Measurements from ENCODE around the gene POMT1.
"Not testable (repeated sequence)": the region's sequence is repeated elsewhere in the genome, so short reads cannot be mapped to it uniquely, and the experiment has no call there.

POMT1 gene

GRCh38 chr9:131539223-131539923 lies 36.7 kb downstream of the POMT1 start:
- H3K36me3 Mint-ChIP-seq (ENCODE audit: low read depth) = peaks cover 9% of the 10 kb centered on the region
- no peak overlapping the region for H3K27ac Mint-ChIP-seq
- H3K4me3 Mint-ChIP-seq = no peak overlapping the region
- peaks cover 32% of the 10 kb centered on the region for H3K4me1 Mint-ChIP-seq (ENCODE audit: low read depth)
- H3K9me3 Mint-ChIP-seq = peaks cover 9% of the 10 kb centered on the region
- H3K27me3 Mint-ChIP-seq = peaks cover 4% of the 10 kb centered on the region

- Mint-ChIP-seq H3K4me3 (no peak overlapping the region), H3K27ac (no peak overlapping the region), H3K4me1 (ENCODE audit: low read depth) (peaks cover 17% of the 10 kb centered on the region), H3K27me3 (peaks cover 24% of the 10 kb centered on the region), H3K9me3 (peaks cover 9% of the 10 kb centered on the region), H3K36me3 (ENCODE audit: low read depth) (peaks cover 13% of the 10 kb centered on the region)
These were observed 40.4 kb downstream of the POMT1 start for GRCh38 chr9:131543141-131543540.

- Mint-ChIP-seq H3K27ac (no peak within 1 kb of the TSS), H3K27me3 (peaks cover 43% of the 10 kb centered on the region), H3K36me3 (ENCODE audit: low read depth) (peaks cover 13% of the 10 kb centered on the region), H3K4me3 (peak within 1 kb of the TSS; percentile 32), H3K4me1 (ENCODE audit: low read depth) (peaks cover 9% of the 10 kb centered on the region), H3K9me3 (peaks cover 9% of the 10 kb centered on the region)
These were observed 42.5 kb downstream of the POMT1 start, which contains the start of gene PRRT1B for GRCh38 chr9:131545003-131545785. TSS of gene PRRT1B (plus strand) at chr9:131545523. CDS start at chr9:131545616, 93 bp downstream.

- Mint-ChIP-seq H3K9me3 (peaks cover 9% of the 10 kb centered on the region), H3K4me3 (peak overlapping the region; percentile 32), H3K27me3 (peaks cover 48% of the 10 kb centered on the region), H3K36me3 (ENCODE audit: low read depth) (peaks cover 13% of the 10 kb centered on the region), H3K27ac (no peak overlapping the region), H3K4me1 (ENCODE audit: low read depth) (peaks cover 4% of the 10 kb centered on the region)
These were observed 43.1 kb downstream of the POMT1 start for GRCh38 chr9:131545786-131546335.

- Mint-ChIP-seq H3K9me3 (peaks cover 9% of the 10 kb centered on the region), H3K36me3 (ENCODE audit: low read depth) (peaks cover 13% of the 10 kb centered on the region), H3K4me1 (ENCODE audit: low read depth) (peaks cover 4% of the 10 kb centered on the region), H3K27me3 (peaks cover 52% of the 10 kb centered on the region), H3K4me3 (peak overlapping the region; percentile 68), H3K27ac (no peak overlapping the region)
These were observed 43.8 kb downstream of the POMT1 start for GRCh38 chr9:131546336-131547084.

- not testable (repeated sequence) for H3K4me1 Mint-ChIP-seq (ENCODE audit: low read depth); H3K9me3 Mint-ChIP-seq; H3K4me3 Mint-ChIP-seq; H3K27ac Mint-ChIP-seq; H3K36me3 Mint-ChIP-seq (ENCODE audit: low read depth)
- H3K27me3 Mint-ChIP-seq = peaks cover 68% of the 10 kb centered on the region
These were observed 46.5 kb downstream of the POMT1 start for GRCh38 chr9:131549186-131549585.

- H3K27me3 Mint-ChIP-seq = peaks cover 64% of the 10 kb centered on the region
- H3K9me3 Mint-ChIP-seq; H3K36me3 Mint-ChIP-seq (ENCODE audit: low read depth); H3K4me3 Mint-ChIP-seq; H3K27ac Mint-ChIP-seq; H3K4me1 Mint-ChIP-seq (ENCODE audit: low read depth): not testable (repeated sequence)
These were observed 47.7 kb downstream of the POMT1 start for GRCh38 chr9:131550465-131550864.

- H3K36me3 Mint-ChIP-seq (ENCODE audit: low read depth) = no peaks in the 10 kb centered on the region
- peaks cover 70% of the 10 kb centered on the region for H3K27me3 Mint-ChIP-seq
- H3K4me3 Mint-ChIP-seq = no peak overlapping the region
- H3K27ac Mint-ChIP-seq = no peak overlapping the region
- no peaks in the 10 kb centered on the region for H3K9me3 Mint-ChIP-seq
- peaks cover 4% of the 10 kb centered on the region for H3K4me1 Mint-ChIP-seq (ENCODE audit: low read depth)
These were observed 49.3 kb downstream of the POMT1 start for GRCh38 chr9:131552030-131552429.

- Mint-ChIP-seq H3K4me1 (ENCODE audit: low read depth) (no peaks in the 10 kb centered on the region), H3K27me3 (peaks cover 49% of the 10 kb centered on the region), H3K36me3 (ENCODE audit: low read depth) (no peaks in the 10 kb centered on the region), H3K9me3 (no peaks in the 10 kb centered on the region), H3K4me3 (no peak overlapping the region), H3K27ac (no peak overlapping the region)
These were observed 51.5 kb downstream of the POMT1 start for GRCh38 chr9:131554087-131554842.

- H3K27ac Mint-ChIP-seq = no peak overlapping the region
- H3K27me3 Mint-ChIP-seq = peaks cover 43% of the 10 kb centered on the region
- no peaks in the 10 kb centered on the region for H3K36me3 Mint-ChIP-seq (ENCODE audit: low read depth)
- H3K4me3 Mint-ChIP-seq = peak overlapping the region; percentile 5
- H3K9me3 Mint-ChIP-seq = no peaks in the 10 kb centered on the region
- H3K4me1 Mint-ChIP-seq (ENCODE audit: low read depth) = no peaks in the 10 kb centered on the region
These were observed 52.2 kb downstream of the POMT1 start for GRCh38 chr9:131554843-131555351.

GRCh38 chr9:131555841-131556673 lies 53.3 kb downstream of the POMT1 start:
- no peaks in the 10 kb centered on the region for H3K9me3 Mint-ChIP-seq
- no peak overlapping the region for H3K4me3 Mint-ChIP-seq
- H3K36me3 Mint-ChIP-seq (ENCODE audit: low read depth) = no peaks in the 10 kb centered on the region
- no peak overlapping the region for H3K27ac Mint-ChIP-seq
- peaks cover 35% of the 10 kb centered on the region for H3K27me3 Mint-ChIP-seq
- H3K4me1 Mint-ChIP-seq (ENCODE audit: low read depth) = no peaks in the 10 kb centered on the region

- no peaks in the 10 kb centered on the region for H3K9me3 Mint-ChIP-seq
- no peaks in the 10 kb centered on the region for H3K4me1 Mint-ChIP-seq (ENCODE audit: low read depth)
- no peak overlapping the region for H3K4me3 Mint-ChIP-seq
- no peak overlapping the region for H3K27ac Mint-ChIP-seq
- peaks cover 23% of the 10 kb centered on the region for H3K27me3 Mint-ChIP-seq
- no peaks in the 10 kb centered on the region for H3K36me3 Mint-ChIP-seq (ENCODE audit: low read depth)
These were observed 55.3 kb downstream of the POMT1 start for GRCh38 chr9:131557855-131558548.

- peaks cover 13% of the 10 kb centered on the region for H3K27me3 Mint-ChIP-seq
- no peaks in the 10 kb centered on the region for H3K36me3 Mint-ChIP-seq (ENCODE audit: low read depth)
- no peaks in the 10 kb centered on the region for H3K4me1 Mint-ChIP-seq (ENCODE audit: low read depth)
- H3K9me3 Mint-ChIP-seq = no peaks in the 10 kb centered on the region
- H3K27ac Mint-ChIP-seq = no peak overlapping the region
- H3K4me3 Mint-ChIP-seq = no peak overlapping the region
These were observed 56.8 kb downstream of the POMT1 start for GRCh38 chr9:131559421-131560000.

Data from stimulated activated naive CD8-positive, alpha-beta T cell treated with anti-CD3 and anti-CD28 coated beads, Interleukin-15, Interleukin-2, amounts not matched to agents 100 ng/mL and 50 ng/mL, for 24 hours (primary cell).